CD4-positive, alpha-beta T cell (primary cell): ENCODE measurements around the gene TPCN1. TPM values are rescaled to one million over a fixed set of nuclear protein-coding genes. Genes with fewer than 3 reads are reported as not detected.
A peak's percentile ranks its signal among the peaks of the same experiment; 100 is the strongest.

Source experiments
- ATAC-seq: fragments of 200-7000 bp; cut with Tn5 transposase; one replicate; pipeline ENCODE4 v1.10.0; 2022; ENCODE audit warnings: mild to moderate bottlenecking; ENCODE audit not compliant: poor library complexity
- CTCF ChIA-PET: fragments of 350-600 bp; sonication (Branson Sonifier 250); formaldehyde crosslinking; loops from one replicate; lab custom pipeline; 2021; ENCODE audit warnings: antibody characterized with exemption, inconsistent platforms; lab: Charles Lee
- POLR2A ChIA-PET: fragments of 350-600 bp; sonication (Branson Sonifier 250); formaldehyde crosslinking; loops from one replicate; lab custom pipeline; 2021; ENCODE audit warnings: antibody characterized with exemption, inconsistent platforms; lab: Charles Lee
- DNase-seq, 14 experiments: peaks; one replicate each; pipeline ENCODE4 v3.0.0-alpha.2; 2013 to 2020; ENCODE audit warnings: mixed read lengths in 2 of 14
- H3K27ac ChIP-seq, 2 donors: one replicate each; pipeline versions ENCODE4 v1.5.1 to v1.7.0; 2013; ENCODE audit warnings: low read length in 2 of 2, low read depth in 1 of 2, mild to moderate bottlenecking in 1 of 2
- H3K27me3 ChIP-seq, 2 experiments: 1 replicate in 1 of 2; 2 replicates in 1 of 2; pipeline versions ENCODE4 v1.6.1 to v1.7.0; 2013; ENCODE audit warnings: low read length in 2 of 2, control low read depth in 1 of 2, mild to moderate bottlenecking in 1 of 2, moderate library complexity in 1 of 2; ENCODE audit not compliant: insufficient read depth in 2 of 2, control insufficient read depth in 1 of 2
- H3K36me3 ChIP-seq: one replicate; pipeline ENCODE4 v1.6.1; 2013; ENCODE audit warnings: low read length, control low read depth; ENCODE audit not compliant: insufficient read depth
- H3K4me1 ChIP-seq: one replicate; pipeline ENCODE4 v1.6.1; 2013; ENCODE audit warnings: low read length, control low read depth; ENCODE audit not compliant: insufficient read depth
- H3K4me3 ChIP-seq: one replicate; pipeline ENCODE4 v1.5.1; 2013; ENCODE audit warnings: mild to moderate bottlenecking, low read length, moderate library complexity
- H3K9me3 ChIP-seq, 2 experiments: 1 replicate in 1 of 2; 2 replicates in 1 of 2; pipeline versions ENCODE4 v1.6.1 to v1.7.0; 2013; ENCODE audit warnings: low read length in 2 of 2, mild to moderate bottlenecking in 2 of 2, control low read depth in 1 of 2, moderate library complexity in 1 of 2; ENCODE audit not compliant: control insufficient read depth in 1 of 2, insufficient read depth in 1 of 2
- H3K27ac Mint-ChIP-seq: one replicate; pipeline ENCODE4 v1.8.0; 2020; ENCODE audit warnings: mixed read lengths
- H3K27me3 Mint-ChIP-seq: one replicate; pipeline ENCODE4 v1.8.0; 2021; ENCODE audit warnings: mixed read lengths
- H3K36me3 Mint-ChIP-seq: one replicate; pipeline ENCODE4 v1.8.0; 2021; ENCODE audit warnings: low read depth, mixed read lengths
- H3K4me1 Mint-ChIP-seq: one replicate; pipeline ENCODE4 v1.8.0; 2021; ENCODE audit warnings: low read depth, mixed read lengths
- H3K4me3 Mint-ChIP-seq: one replicate; pipeline ENCODE4 v1.8.0; 2020; ENCODE audit warnings: mild to moderate bottlenecking, mixed read lengths
- H3K9me3 Mint-ChIP-seq: one replicate; pipeline ENCODE4 v1.8.0; 2020; ENCODE audit warnings: mixed read lengths
- CTCF ChIP-seq: fragments of 200-600 bp; IDR thresholded peaks from one replicate; pipeline ENCODE4 v1.8.0; 2022; ENCODE audit warnings: antibody characterized with exemption, mild to moderate bottlenecking
- intact Hi-C, 2 experiments: fragments of 100-400 bp; cut with DNase I in 1 of 2; cut with micrococcal nuclease in 1 of 2; formaldehyde crosslinking; loops; one replicate each; pipeline versions ENCODE4 v1.15.1 to v1.9.0; 2023 to 2025; cut with DNase I, micrococcal nuclease
- total RNA-seq, 174 experiments: library from RNA in 2 of 174; stranded (reverse) in 2 of 174; gene quantifications; one replicate each; pipeline ENCODE4 v1.2.3 and lab custom pipeline; 2021 to 2026

Gene TPCN1
- total RNA-seq, 2 experiments from 2014 or later, result 52.4 to 59.7 TPM

- Mint-ChIP-seq H3K4me3 (no peak overlapping the region), H3K27ac (no peak overlapping the region), H3K36me3 (peaks cover 93% of the 10 kb centered on the region), H3K9me3 (no peaks in the 10 kb centered on the region), H3K4me1 (no peaks in the 10 kb centered on the region), H3K27me3 (no peaks in the 10 kb centered on the region)
- DNase-seq (no peak), ATAC-seq (no peak)
- intact Hi-C loops, result loop anchor here (5.0 kb wide), 4 partner anchors 36 to 271 kb away; partner anchors contain the start of gene RASAL1 (in 1 of the 2)
- TF ChIP-seq CTCF, result no peak
- Histone ChIP-seq H3K36me3 (peaks cover 93% of the 10 kb centered on the region), H3K4me3 (no peak overlapping the region), H3K27me3 (no peaks in the 10 kb centered on the region), H3K9me3 (no peaks in the 10 kb centered on the region), H3K4me1 (no peaks in the 10 kb centered on the region), H3K27ac (no peak overlapping the region)
- ChIA-PET POLR2A (interaction anchor here (1.0 to 1.4 kb wide), 2 partner anchors 20 to 70 kb away, joined by 3 to 4 read pairs; no protein-coding TSS in a partner anchor), CTCF (interaction anchor here (0.6 to 1.2 kb wide), 4 partner anchors 166 to 238 kb away, joined by 3 read pairs; no protein-coding TSS in a partner anchor)
Measured at GRCh38 chr12:113173081-113173698, 48.1 kb upstream of the TPCN1 start.

GRCh38 chr12:113174461-113175384 is 46.5 kb upstream of the TPCN1 start:
- no peaks in the 10 kb centered on the region for H3K4me1 ChIP-seq
- no peak overlapping the region for H3K27ac Mint-ChIP-seq
- H3K4me3 Mint-ChIP-seq, result no peak overlapping the region
- H3K9me3 Mint-ChIP-seq, result no peaks in the 10 kb centered on the region
- no peaks in the 10 kb centered on the region for H3K4me1 Mint-ChIP-seq
- peak; percentile 67 to 84 (median 73) for DNase-seq
- H3K27me3 ChIP-seq, result no peaks in the 10 kb centered on the region
- ChIA-PET CTCF (interaction anchor here (0.6 to 1.9 kb wide), 21 partner anchors 10 to 196 kb away, joined by 3 to 21 read pairs (median 3); partner anchors contain the start of genes DDX54, OAS2, RASAL1 and RITA1), POLR2A (interaction anchor here (1.0 to 1.4 kb wide), 4 partner anchors 10 to 87 kb away, joined by 3 to 5 read pairs (median 4); partner anchors contain the start of gene DDX54)
- intact Hi-C loops, result loop anchor here (1.0 to 5.0 kb wide), 7 partner anchors 22 to 272 kb away; partner anchors contain the start of gene RASAL1 (in 1 of the 2)
- no peak overlapping the region for H3K27ac ChIP-seq
- H3K36me3 Mint-ChIP-seq, result peaks cover 93% of the 10 kb centered on the region
- no peaks in the 10 kb centered on the region for H3K9me3 ChIP-seq
- peak; percentile 87 for ATAC-seq
- peak; percentile 100 for TF ChIP-seq CTCF
- H3K36me3 ChIP-seq, result peaks cover 94% of the 10 kb centered on the region
- H3K27me3 Mint-ChIP-seq, result no peaks in the 10 kb centered on the region
- H3K4me3 ChIP-seq, result no peak overlapping the region

DNA sequence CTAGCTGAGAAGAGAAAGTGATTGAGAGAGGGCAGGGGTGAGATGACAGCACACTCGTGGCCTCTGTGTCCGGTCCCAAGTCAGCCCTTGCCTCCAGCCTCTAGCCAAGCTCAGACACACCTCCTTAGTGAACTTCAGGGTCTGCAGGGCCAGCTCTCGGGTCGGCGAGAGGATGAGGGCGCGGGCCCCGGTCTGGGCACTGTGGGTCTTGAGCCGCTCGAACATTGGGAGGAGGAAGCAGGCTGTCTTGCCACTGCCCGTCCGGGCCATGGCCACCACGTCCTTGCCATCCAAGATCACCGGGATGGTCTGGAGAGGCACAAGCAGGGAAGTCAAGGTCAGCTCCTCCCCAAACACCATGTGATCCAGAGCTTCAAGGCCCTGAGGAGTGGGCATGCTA is 42.2 kb upstream of the TPCN1 start:
- POLR2A ChIA-PET, result no interaction called here
- Mint-ChIP-seq H3K9me3 (no peaks in the 10 kb centered on the region), H3K27me3 (no peaks in the 10 kb centered on the region), H3K4me3 (no peak overlapping the region), H3K4me1 (peaks cover 13% of the 10 kb centered on the region), H3K27ac (no peak overlapping the region), H3K36me3 (peaks cover 85% of the 10 kb centered on the region)
- Histone ChIP-seq H3K27ac (no peak overlapping the region), H3K4me3 (no peak overlapping the region), H3K9me3 (no peaks in the 10 kb centered on the region), H3K4me1 (peaks cover 22% of the 10 kb centered on the region), H3K36me3 (peaks cover 80% of the 10 kb centered on the region), H3K27me3 (no peaks in the 10 kb centered on the region)
- DNase-seq (no peak), ATAC-seq (no peak)
- TF ChIP-seq CTCF, result no peak
- intact Hi-C loops, result no loop called here
- CTCF ChIA-PET, result no interaction called here
